SJCRH30 (cell line): ENCODE results near the gene UNC13A. TPM values are rescaled to one million over a fixed set of nuclear protein-coding genes. Genes with fewer than 3 reads are reported as not detected.
A peak's percentile ranks its signal among the peaks of the same experiment; 100 is the strongest.
"Not testable (repeated sequence)": the region's sequence is repeated elsewhere in the genome, so short reads cannot be mapped to it uniquely, and the experiment has no call there.

Source experiments
- DNase-seq, 2 experiments: peaks; one replicate each; pipeline ENCODE4 v3.0.0-alpha.2; 2015 to 2020
- H3K27ac ChIP-seq: fragments of 250-450 bp; sonication (Bioruptor Pico); 2 replicates; pipeline ENCODE4 v1.5.1; 2020; ENCODE audit warnings: mild to moderate bottlenecking, moderate library complexity
- H3K27me3 ChIP-seq: fragments of 250-450 bp; sonication (Bioruptor Pico); 2 replicates; pipeline ENCODE4 v1.5.1; 2020; ENCODE audit warnings: mild to moderate bottlenecking, moderate library complexity
- H3K36me3 ChIP-seq: fragments of 250-450 bp; sonication (Bioruptor Pico); 2 replicates; pipeline ENCODE4 v1.5.1; 2020; ENCODE audit warnings: mild to moderate bottlenecking, moderate library complexity
- H3K4me1 ChIP-seq: fragments of 250-450 bp; sonication (Bioruptor Pico); 2 replicates; pipeline ENCODE4 v1.5.1; 2020; ENCODE audit warnings: mild to moderate bottlenecking, moderate library complexity
- H3K4me3 ChIP-seq: fragments of 250-450 bp; sonication (Bioruptor Pico); 2 replicates; pipeline ENCODE4 v1.5.1; 2020; ENCODE audit warnings: mild to moderate bottlenecking, moderate library complexity
- H3K9me3 ChIP-seq: fragments of 250-450 bp; sonication (Bioruptor Pico); replicated peaks from 2 replicates; pipeline ENCODE4 v1.5.1; 2020; ENCODE audit warnings: mild to moderate bottlenecking, moderate library complexity
- total RNA-seq: library from RNA; depleted of rRNA; stranded (reverse); fragments of >200 nt; shearing (Covaris generic); gene quantifications from 2 replicates; pipeline ENCODE4 v1.2.3, GENCODE V29; 2014

Gene UNC13A
- total RNA-seq, 1 experiment from 2014 or later = 0.02 TPM

- H3K27ac ChIP-seq = no peak overlapping the region
- DNase-seq = no peak
- peaks cover 3% of the 10 kb centered on the region; the same call in 1 of the 2 replicates for H3K4me1 ChIP-seq
- no peaks in the 10 kb centered on the region for H3K36me3 ChIP-seq
- no peaks in the 10 kb centered on the region for H3K9me3 ChIP-seq
- no peak overlapping the region for H3K4me3 ChIP-seq
- H3K27me3 ChIP-seq = 0 out of 2 replicates have a peak, but pooled peaks cover 4% of the 10 kb centered on the region
Measured at GRCh38 chr19:17602217-17602616, 85.9 kb downstream of the UNC13A start.

- Histone ChIP-seq H3K4me3 (no peak overlapping the region), H3K36me3 (no peaks in the 10 kb centered on the region), H3K27ac (no peak overlapping the region), H3K9me3 (no peaks in the 10 kb centered on the region), H3K27me3 (0 out of 2 replicates have a peak, but pooled peaks cover 4% of the 10 kb centered on the region), H3K4me1 (peaks cover 3% of the 10 kb centered on the region; the same call in 1 of the 2 replicates)
- DNase-seq = no peak
Measured at GRCh38 chr19:17601683-17602082, 86.5 kb downstream of the UNC13A start.

- H3K4me3 ChIP-seq = no peak overlapping the region
- no peaks in the 10 kb centered on the region for H3K9me3 ChIP-seq
- no peak for DNase-seq
- no peak overlapping the region for H3K27ac ChIP-seq
- 0 out of 2 replicates have a peak, but pooled peaks cover 4% of the 10 kb centered on the region for H3K27me3 ChIP-seq
- no peaks in the 10 kb centered on the region for H3K36me3 ChIP-seq
- peaks cover 3% of the 10 kb centered on the region; the same call in 1 of the 2 replicates for H3K4me1 ChIP-seq
Measured at GRCh38 chr19:17599780-17600179, 88.4 kb downstream of the UNC13A start.

GRCh38 chr19:17598953-17599352 lies 89.2 kb downstream of the UNC13A start:
- no peak overlapping the region for H3K4me3 ChIP-seq
- 0 out of 2 replicates have a peak, but pooled peaks cover 4% of the 10 kb centered on the region for H3K27me3 ChIP-seq
- H3K9me3 ChIP-seq = no peaks in the 10 kb centered on the region
- H3K27ac ChIP-seq = no peak overlapping the region
- H3K36me3 ChIP-seq = no peaks in the 10 kb centered on the region
- no peak for DNase-seq
- H3K4me1 ChIP-seq = peaks cover 3% of the 10 kb centered on the region; the same call in 1 of the 2 replicates

- not testable (repeated sequence) for H3K27me3 ChIP-seq, DNase-seq, H3K36me3 ChIP-seq, H3K4me3 ChIP-seq, H3K4me1 ChIP-seq, H3K27ac ChIP-seq, H3K9me3 ChIP-seq
Measured at GRCh38 chr19:17598063-17598462, 90.1 kb downstream of the UNC13A start.

- H3K9me3 ChIP-seq, H3K36me3 ChIP-seq, H3K27me3 ChIP-seq, H3K4me3 ChIP-seq, H3K4me1 ChIP-seq, DNase-seq, H3K27ac ChIP-seq: not testable (repeated sequence)
Measured at GRCh38 chr19:17594296-17594695, 93.9 kb downstream of the UNC13A start.

GRCh38 chr19:17590866-17591265 lies 97.3 kb downstream of the UNC13A start:
- Histone ChIP-seq H3K4me1 (no peaks in the 10 kb centered on the region), H3K36me3 (no peaks in the 10 kb centered on the region), H3K27ac (no peak overlapping the region), H3K27me3 (peaks cover 7% of the 10 kb centered on the region; the same call in 1 of the 2 replicates), H3K9me3 (no peaks in the 10 kb centered on the region), H3K4me3 (no peak overlapping the region)
- no peak for DNase-seq

GRCh38 chr19:17585395-17585794 lies 102.8 kb downstream of the UNC13A start:
- H3K27ac ChIP-seq, DNase-seq, H3K27me3 ChIP-seq, H3K9me3 ChIP-seq, H3K4me3 ChIP-seq, H3K4me1 ChIP-seq: not testable (repeated sequence)
- H3K36me3 ChIP-seq = peaks cover 25% of the 10 kb centered on the region

- Histone ChIP-seq H3K27me3 (no peaks in the 10 kb centered on the region), H3K27ac (no peak overlapping the region), H3K4me1 (no peaks in the 10 kb centered on the region), H3K4me3 (no peak overlapping the region), H3K9me3 (no peaks in the 10 kb centered on the region), H3K36me3 (peaks cover 32% of the 10 kb centered on the region)
- no peak for DNase-seq
Measured at GRCh38 chr19:17584132-17584531, 104.0 kb downstream of the UNC13A start.

GRCh38 chr19:17582613-17583012 lies 105.5 kb downstream of the UNC13A start:
- H3K4me1 ChIP-seq = no peaks in the 10 kb centered on the region
- H3K4me3 ChIP-seq = no peak overlapping the region
- no peaks in the 10 kb centered on the region for H3K27me3 ChIP-seq
- peaks cover 44% of the 10 kb centered on the region for H3K36me3 ChIP-seq
- no peak for DNase-seq
- no peaks in the 10 kb centered on the region for H3K9me3 ChIP-seq
- H3K27ac ChIP-seq = no peak overlapping the region

- peaks cover 46% of the 10 kb centered on the region for H3K36me3 ChIP-seq
Measured at GRCh38 chr19:17581211-17581874, 106.8 kb downstream of the UNC13A start.

GRCh38 chr19:17580470-17581144 lies 107.5 kb downstream of the UNC13A start:
- DNase-seq = no peak
- Histone ChIP-seq H3K27me3 (no peaks in the 10 kb centered on the region), H3K4me1 (no peaks in the 10 kb centered on the region), H3K36me3 (peaks cover 53% of the 10 kb centered on the region), H3K4me3 (no peak overlapping the region), H3K9me3 (no peaks in the 10 kb centered on the region), H3K27ac (no peak overlapping the region)

More at GRCh38 chr19:17581211-17581874, 106.8 kb downstream of the UNC13A start:
- Histone ChIP-seq H3K9me3 (no peaks in the 10 kb centered on the region), H3K4me1 (no peaks in the 10 kb centered on the region), H3K27ac (no peak overlapping the region), H3K4me3 (no peak overlapping the region), H3K27me3 (no peaks in the 10 kb centered on the region)
- DNase-seq = no peak

- Histone ChIP-seq H3K36me3 (peaks cover 59% of the 10 kb centered on the region), H3K27me3 (no peaks in the 10 kb centered on the region), H3K4me3 (no peak overlapping the region), H3K4me1 (no peaks in the 10 kb centered on the region), H3K9me3 (no peaks in the 10 kb centered on the region), H3K27ac (no peak overlapping the region)
- DNase-seq = peak; percentile 66 to 75
Measured at GRCh38 chr19:17579661-17580244, 108.4 kb downstream of the UNC13A start.

- no peaks in the 10 kb centered on the region for H3K27me3 ChIP-seq
Measured at GRCh38 chr19:17577457-17578097, 110.6 kb downstream of the UNC13A start.

More at GRCh38 chr19:17577457-17578097, 110.6 kb downstream of the UNC13A start:
- Histone ChIP-seq H3K36me3 (peaks cover 71% of the 10 kb centered on the region), H3K4me1 (no peaks in the 10 kb centered on the region), H3K4me3 (no peak overlapping the region), H3K27ac (no peak overlapping the region), H3K9me3 (no peaks in the 10 kb centered on the region)
- no peak for DNase-seq
